OCI-LY7 (cell line): ENCODE results near the gene ANKRD13B. TPM values are rescaled to one million over a fixed set of nuclear protein-coding genes. Genes with fewer than 3 reads are reported as not detected.

Experiments
- BruUV-seq: library from RNA; stranded (reverse); fragments of 400-500 nt; replicated peaks from 2 replicates; lab custom pipeline; 2021; lab: Mats Ljungman, UMichigan
- CTCF ChIA-PET: fragments of 300-600 bp; sonication (Branson Sonifier 250); formaldehyde crosslinking; loops from one replicate; lab custom pipeline; 2022; ENCODE audit warnings: antibody characterized with exemption; ENCODE audit not compliant: unreplicated experiment; lab: Charles Lee
- POLR2A ChIA-PET: fragments of 300-600 bp; sonication (Branson Sonifier 250); formaldehyde crosslinking; loops from one replicate; lab custom pipeline; 2022; ENCODE audit warnings: antibody characterized with exemption; lab: Charles Lee
- DNase-seq: peaks from one replicate; pipeline ENCODE4 v3.0.0-alpha.2; 2015; ENCODE audit warnings: low spot score
- H2AFZ ChIP-seq: fragments of 200-600 bp; sonication (generic), shearing (Covaris generic); 2 replicates; pipeline ENCODE4 v1.6.1; 2014; ENCODE audit warnings: mild to moderate bottlenecking, antibody characterized with exemption, low read length, moderate library complexity
- H3K27ac ChIP-seq: fragments of 200-600 bp; sonication (generic); 2 replicates; pipeline ENCODE4 v1.5.1; 2014; ENCODE audit warnings: mixed run types, low read depth, mild to moderate bottlenecking, moderate library complexity, low read length, inconsistent platforms; ENCODE audit not compliant: poor library complexity, severe bottlenecking
- H3K36me3 ChIP-seq: fragments of 200-600 bp; sonication (generic); 2 replicates; pipeline ENCODE4 v1.6.1; 2014; ENCODE audit warnings: mild to moderate bottlenecking, antibody characterized with exemption, low read length, moderate library complexity, mixed read lengths; ENCODE audit not compliant: insufficient read depth
- H3K4me1 ChIP-seq: fragments of 200-600 bp; sonication (generic); 2 replicates; pipeline ENCODE4 v1.5.1; 2014; ENCODE audit warnings: mild to moderate bottlenecking, low read length; ENCODE audit not compliant: insufficient read depth, poor library complexity, severe bottlenecking
- H3K4me2 ChIP-seq: fragments of 200-600 bp; sonication (generic); 2 replicates; pipeline ENCODE4 v1.6.1; 2014; ENCODE audit warnings: mild to moderate bottlenecking, low read length
- H3K4me3 ChIP-seq: fragments of 200-600 bp; sonication (generic); 2 replicates; pipeline ENCODE4 v1.5.1; 2014; ENCODE audit warnings: mild to moderate bottlenecking, low read depth, low read length; ENCODE audit not compliant: poor library complexity, severe bottlenecking
- H3K79me2 ChIP-seq: fragments of 200-600 bp; sonication (generic); 2 replicates; pipeline ENCODE4 v1.6.1; 2016; ENCODE audit warnings: low read depth, mild to moderate bottlenecking, low read length, moderate library complexity, mixed read lengths; ENCODE audit not compliant: insufficient read depth
- H3K9me2 ChIP-seq: fragments of 200-600 bp; sonication (generic); 2 replicates; pipeline ENCODE4 v1.6.1; 2016; ENCODE audit warnings: mild to moderate bottlenecking, low read length, mixed read lengths; ENCODE audit not compliant: insufficient read depth
- H3K9me3 ChIP-seq: fragments of 200-600 bp; sonication (generic); 2 replicates; pipeline ENCODE4 v1.6.1; 2014; ENCODE audit warnings: mild to moderate bottlenecking, mixed run types, low read length, mixed read lengths
- H4K20me1 ChIP-seq: fragments of 200-600 bp; sonication (generic); 2 replicates; pipeline ENCODE4 v1.6.1; 2014; ENCODE audit warnings: mild to moderate bottlenecking, antibody characterized with exemption, low read length, moderate library complexity, mixed read lengths; ENCODE audit not compliant: insufficient read depth
- EZH2phosphoT487 ChIP-seq: fragments of 200-600 bp; sonication (generic); IDR thresholded peaks from 2 replicates; pipeline ENCODE4 v1.6.1; 2018; ENCODE audit warnings: low read depth, borderline replicate concordance, mild to moderate bottlenecking, mixed run types, antibody characterized with exemption, low read length, moderate library complexity, mixed read lengths
- intact Hi-C: fragments of 100-400 bp; cut with micrococcal nuclease; formaldehyde crosslinking; loops from one replicate; pipeline ENCODE4 v1.10.0; 2022; ENCODE audit not compliant: unreplicated experiment
- total RNA-seq, 2 experiments: library from RNA; depleted of rRNA in 1 of 2; stranded (reverse); fragments of >200 nt in 1 of 2; shearing (Covaris generic) in 1 of 2; gene quantifications; 2 replicates each; pipeline ENCODE4 v1.2.3, GENCODE V29; 2014 to 2022
- TF ChIP-seq, protein P1 (sequence below): fragments of 200-600 bp; sonication (generic); conservative IDR thresholded peaks from 2 replicates; pipeline ENCODE4 v1.5.1; 2014; ENCODE audit warnings: mild to moderate bottlenecking, antibody characterized with exemption, low read length, moderate library complexity, mixed read lengths

Gene ANKRD13B
- total RNA-seq, 2 experiments from 2014 or later = 22.8 to 30.5 TPM

DNA sequence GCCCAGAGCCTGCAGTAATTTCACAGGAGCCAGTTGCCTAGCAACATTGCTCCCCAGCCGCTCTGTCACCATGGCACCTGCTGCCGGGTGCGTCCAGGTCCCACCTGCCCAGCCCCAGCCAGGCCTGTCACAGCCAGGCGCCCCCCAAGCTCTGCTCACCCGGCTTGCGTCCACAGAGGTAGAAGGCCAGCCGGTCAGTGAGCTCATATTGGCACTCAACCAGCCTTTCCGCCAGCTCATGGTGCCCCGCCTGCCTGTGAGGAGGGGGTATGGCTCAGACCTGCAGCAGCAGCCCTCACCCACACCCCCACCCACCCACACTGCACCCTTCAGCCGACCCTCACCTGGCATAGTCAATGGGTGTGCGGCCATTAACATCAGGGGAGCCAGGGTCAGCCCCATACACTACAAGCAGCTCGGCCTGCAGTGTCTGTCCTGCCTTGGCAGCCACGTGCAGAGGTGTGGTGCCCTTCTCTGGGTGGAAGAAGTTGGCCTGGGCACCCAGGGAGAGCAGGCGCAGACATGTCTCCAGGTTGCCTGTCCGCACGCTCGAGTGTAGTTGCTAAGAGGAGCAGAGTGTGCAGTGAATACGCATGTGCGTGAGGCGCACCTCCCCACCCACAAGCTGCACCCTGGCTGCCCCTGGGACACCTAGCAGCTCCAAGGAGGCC lies 11.2 kb upstream of the ANKRD13B start:
- Histone ChIP-seq H3K9me3 (no peaks in the 10 kb centered on the region), H3K27ac (no peak overlapping the region), H3K79me2 (peaks cover 24% of the 10 kb centered on the region; the same call in 1 of the 2 replicates), H3K4me2 (no peak overlapping the region), H3K36me3 (peaks cover 53% of the 10 kb centered on the region), H2AFZ (no peak overlapping the region), H3K4me1 (peaks cover 38% of the 10 kb centered on the region), H4K20me1 (no peaks in the 10 kb centered on the region), H3K9me2 (no peaks in the 10 kb centered on the region), H3K4me3 (no peak overlapping the region)
- no TSS peak for BruUV-seq
- intact Hi-C loops = loop anchor here (5.0 kb wide), 1 partner anchor 36 kb away; no protein-coding TSS in a partner anchor
- POLR2A ChIA-PET = no interaction called here
- CTCF ChIA-PET = interaction anchor here (1.6 kb wide), 1 partner anchor 10 kb away, joined by 4 read pairs; no protein-coding TSS in a partner anchor
- TF ChIP-seq EZH2phosphoT487 = no peak
- TF ChIP-seq, protein P1, sequence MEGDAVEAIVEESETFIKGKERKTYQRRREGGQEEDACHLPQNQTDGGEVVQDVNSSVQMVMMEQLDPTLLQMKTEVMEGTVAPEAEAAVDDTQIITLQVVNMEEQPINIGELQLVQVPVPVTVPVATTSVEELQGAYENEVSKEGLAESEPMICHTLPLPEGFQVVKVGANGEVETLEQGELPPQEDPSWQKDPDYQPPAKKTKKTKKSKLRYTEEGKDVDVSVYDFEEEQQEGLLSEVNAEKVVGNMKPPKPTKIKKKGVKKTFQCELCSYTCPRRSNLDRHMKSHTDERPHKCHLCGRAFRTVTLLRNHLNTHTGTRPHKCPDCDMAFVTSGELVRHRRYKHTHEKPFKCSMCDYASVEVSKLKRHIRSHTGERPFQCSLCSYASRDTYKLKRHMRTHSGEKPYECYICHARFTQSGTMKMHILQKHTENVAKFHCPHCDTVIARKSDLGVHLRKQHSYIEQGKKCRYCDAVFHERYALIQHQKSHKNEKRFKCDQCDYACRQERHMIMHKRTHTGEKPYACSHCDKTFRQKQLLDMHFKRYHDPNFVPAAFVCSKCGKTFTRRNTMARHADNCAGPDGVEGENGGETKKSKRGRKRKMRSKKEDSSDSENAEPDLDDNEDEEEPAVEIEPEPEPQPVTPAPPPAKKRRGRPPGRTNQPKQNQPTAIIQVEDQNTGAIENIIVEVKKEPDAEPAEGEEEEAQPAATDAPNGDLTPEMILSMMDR = no peak
- no peak for DNase-seq

DNA sequence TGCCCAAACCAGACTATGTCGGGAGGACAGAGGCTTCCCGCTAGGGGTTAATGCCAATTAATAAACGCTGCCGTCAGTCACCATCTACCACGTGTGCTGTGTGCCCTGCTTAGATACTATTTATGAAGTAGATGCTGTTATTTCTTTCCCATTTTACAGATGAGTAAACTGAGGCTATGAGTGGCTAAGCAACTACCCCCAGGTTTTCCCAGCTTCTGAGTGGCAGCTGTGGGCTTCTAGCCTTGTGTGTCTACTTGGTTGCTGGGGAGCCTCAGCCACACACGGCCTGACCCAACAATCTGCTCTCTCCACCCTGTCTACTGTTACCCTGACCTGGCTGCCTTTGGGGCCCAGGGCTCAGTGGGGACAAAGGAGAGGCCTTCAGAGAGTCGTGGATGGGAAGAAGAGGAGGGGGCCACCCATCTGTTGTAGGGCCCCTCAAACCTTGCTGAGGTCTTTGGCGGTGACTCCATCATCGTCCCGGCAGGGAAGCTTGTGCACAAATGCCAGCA lies 10.6 kb upstream of the ANKRD13B start:
- Histone ChIP-seq H3K9me2 (no peaks in the 10 kb centered on the region), H2AFZ (no peak overlapping the region), H3K4me2 (no peak overlapping the region), H3K4me3 (no peak overlapping the region), H3K9me3 (no peaks in the 10 kb centered on the region), H4K20me1 (no peaks in the 10 kb centered on the region), H3K4me1 (peaks cover 44% of the 10 kb centered on the region), H3K36me3 (peaks cover 47% of the 10 kb centered on the region), H3K79me2 (peaks cover 30% of the 10 kb centered on the region), H3K27ac (no peak overlapping the region)
- ChIA-PET CTCF (no interaction called here), POLR2A (no interaction called here)
- TF ChIP-seq, protein P1 = no peak
- no peak for TF ChIP-seq EZH2phosphoT487
- DNase-seq = no peak
- BruUV-seq = no TSS peak
- intact Hi-C loops = loop anchor here (5.0 kb wide), 1 partner anchor 35 kb away; no protein-coding TSS in a partner anchor

DNA sequence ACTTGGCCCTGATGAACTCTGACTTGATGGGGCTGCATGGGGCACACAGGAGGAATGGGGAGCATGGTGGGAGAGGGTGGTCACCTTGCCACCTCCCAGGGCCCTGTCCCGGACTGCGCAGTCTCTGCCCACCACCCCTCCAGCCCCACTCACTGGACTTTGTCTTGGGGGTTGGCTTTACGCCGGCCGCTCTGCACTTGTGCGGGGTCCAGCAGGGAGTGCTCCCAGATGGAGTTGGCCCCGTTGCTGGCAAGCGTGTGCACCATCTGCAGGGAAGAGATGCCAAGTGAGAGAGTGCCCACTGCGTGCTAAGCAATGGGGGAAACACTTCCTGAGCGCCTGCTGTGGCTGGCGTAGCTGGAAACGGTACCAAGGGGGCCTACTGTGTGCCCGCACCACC lies 10.2 kb upstream of the ANKRD13B start:
- peaks cover 35% of the 10 kb centered on the region for H3K79me2 ChIP-seq
- no peaks in the 10 kb centered on the region for H3K9me2 ChIP-seq
- no peak for DNase-seq
- no peak overlapping the region for H3K4me3 ChIP-seq
- no peak overlapping the region for H3K4me2 ChIP-seq
- BruUV-seq = no TSS peak
- peaks cover 44% of the 10 kb centered on the region for H3K36me3 ChIP-seq
- no peaks in the 10 kb centered on the region for H3K9me3 ChIP-seq
- H3K27ac ChIP-seq = no peak overlapping the region
- no peak overlapping the region for H2AFZ ChIP-seq
- ChIA-PET CTCF (no interaction called here), POLR2A (no interaction called here)
- intact Hi-C loops = loop anchor here (5.0 kb wide), 1 partner anchor 35 kb away; no protein-coding TSS in a partner anchor
- peaks cover 49% of the 10 kb centered on the region for H3K4me1 ChIP-seq
- no peak for TF ChIP-seq EZH2phosphoT487
- TF ChIP-seq, protein P1 = no peak
- H4K20me1 ChIP-seq = no peaks in the 10 kb centered on the region
